ENCODE data around the gene CCDC148. TPM values are rescaled to one million over a fixed set of nuclear protein-coding genes. Genes with fewer than 3 reads are reported as not detected.
"Not testable (repeated sequence)": the region's sequence is repeated elsewhere in the genome, so short reads cannot be mapped to it uniquely, and the experiment has no call there.

Gene CCDC148
- total RNA-seq, 1 donor from 2014 or later, result 0.29 TPM

DNA sequence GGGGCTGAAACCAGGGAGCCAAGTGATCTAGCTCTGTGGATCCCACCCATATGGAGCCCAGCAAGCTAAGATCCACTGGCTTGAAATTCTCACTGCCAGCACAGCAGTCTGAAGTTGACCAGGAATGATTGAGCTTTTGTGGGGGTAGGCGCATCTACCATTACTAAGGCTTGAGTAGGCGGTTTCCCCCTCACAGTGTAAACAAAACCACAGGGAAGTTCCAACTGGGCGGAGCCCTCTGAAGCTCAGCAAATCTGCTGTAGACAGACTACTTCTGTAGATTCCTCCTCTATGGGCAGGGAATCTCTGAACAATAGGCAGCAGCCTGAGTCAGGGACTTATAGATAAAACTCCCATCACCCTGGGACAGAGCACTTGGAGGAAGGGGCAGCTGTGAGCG, 96.7 kb downstream of the CCDC148 start:
- DNase-seq (ENCODE audit: low read depth), result no peak

DNA sequence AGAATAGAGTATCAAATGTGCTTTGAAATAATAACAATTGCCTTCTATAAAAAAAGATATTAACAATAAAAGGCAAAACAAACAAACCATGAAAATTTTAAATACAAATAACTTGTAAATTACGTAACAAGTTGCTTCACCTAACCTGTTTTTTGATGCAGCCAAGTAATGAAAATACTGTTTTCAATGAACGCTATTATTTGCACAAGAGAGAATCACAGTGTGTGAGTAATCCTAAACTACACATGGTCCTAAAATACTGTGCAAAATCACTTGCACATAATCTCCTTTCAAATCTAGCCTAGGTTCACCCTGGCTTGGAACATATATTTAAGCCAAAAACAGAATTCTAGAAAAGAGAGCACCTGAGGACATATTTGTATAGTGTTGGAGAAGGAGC, 98.9 kb downstream of the CCDC148 start:
- no peak for DNase-seq (ENCODE audit: low read depth)

DNA sequence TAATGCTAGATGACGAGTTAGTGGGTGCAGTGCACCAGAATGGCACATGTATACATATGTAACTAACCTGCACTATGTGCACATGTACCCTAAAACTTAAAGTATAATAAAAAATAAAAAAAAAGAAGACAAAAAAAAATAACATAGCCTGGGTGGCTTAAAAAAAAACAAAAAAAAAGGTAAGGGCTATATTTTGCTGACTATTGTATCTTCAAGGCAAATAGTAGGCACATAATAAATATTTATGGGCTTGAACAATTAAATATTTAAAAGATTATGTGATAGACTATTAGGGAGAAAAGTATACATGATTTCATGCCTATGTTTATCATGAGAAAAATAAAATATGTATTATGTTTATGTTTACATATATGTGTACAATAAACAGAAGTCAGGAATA, 99.4 kb downstream of the CCDC148 start:
- DNase-seq (ENCODE audit: low read depth), result no peak

DNA sequence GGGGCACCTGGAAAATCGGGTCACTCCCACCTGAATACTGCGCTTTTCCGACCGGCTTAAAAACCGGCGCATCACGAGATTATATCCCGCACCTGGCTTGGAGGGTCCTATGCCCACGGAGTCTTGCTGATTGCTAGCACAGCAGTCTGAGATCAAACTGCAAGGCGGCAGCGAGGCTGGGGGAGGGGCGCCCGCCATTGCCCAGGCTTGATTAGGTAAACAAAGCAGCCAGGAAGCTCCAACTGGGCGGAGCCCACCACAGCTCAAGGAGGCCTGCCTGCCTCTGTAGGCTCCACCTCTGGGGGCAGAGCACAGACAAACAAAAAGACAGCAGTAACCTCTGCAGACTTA, 105.1 kb downstream of the CCDC148 start:
- not testable (repeated sequence) for DNase-seq (ENCODE audit: low read depth)

DNA sequence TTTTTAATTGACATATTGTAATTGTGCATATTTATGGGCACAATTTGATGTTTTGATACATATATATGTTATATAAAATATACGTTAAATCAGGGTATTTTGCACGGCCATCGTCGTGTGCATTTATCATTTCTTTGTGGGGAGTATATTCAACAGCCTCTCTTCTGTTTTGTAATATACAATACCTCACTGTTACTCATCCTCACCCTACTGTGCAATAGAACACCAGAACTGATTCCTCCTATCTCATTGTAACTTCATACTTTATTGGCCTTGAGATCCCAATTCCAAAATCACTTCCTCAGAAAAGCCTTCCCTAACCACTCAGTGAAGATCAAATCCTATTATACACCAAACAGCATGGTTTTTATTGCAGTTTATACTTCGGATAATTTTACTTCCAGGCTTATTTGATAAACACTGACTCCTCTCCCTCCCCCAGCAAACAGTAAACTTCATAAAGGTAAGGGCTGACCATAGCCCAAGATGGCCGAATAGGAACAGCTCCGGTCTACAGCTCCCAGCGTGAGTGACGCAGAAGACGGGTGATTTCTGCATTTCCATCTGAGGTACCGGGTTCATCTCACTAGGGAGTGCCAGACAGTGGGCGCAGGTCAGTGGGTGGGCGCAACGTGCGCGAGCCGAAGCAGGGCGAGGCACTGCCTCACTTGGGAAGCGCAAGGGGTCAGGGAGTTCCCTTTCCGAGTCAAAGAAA, 105.6 kb downstream of the CCDC148 start:
- DNase-seq (ENCODE audit: low read depth), result not testable (repeated sequence)

DNA sequence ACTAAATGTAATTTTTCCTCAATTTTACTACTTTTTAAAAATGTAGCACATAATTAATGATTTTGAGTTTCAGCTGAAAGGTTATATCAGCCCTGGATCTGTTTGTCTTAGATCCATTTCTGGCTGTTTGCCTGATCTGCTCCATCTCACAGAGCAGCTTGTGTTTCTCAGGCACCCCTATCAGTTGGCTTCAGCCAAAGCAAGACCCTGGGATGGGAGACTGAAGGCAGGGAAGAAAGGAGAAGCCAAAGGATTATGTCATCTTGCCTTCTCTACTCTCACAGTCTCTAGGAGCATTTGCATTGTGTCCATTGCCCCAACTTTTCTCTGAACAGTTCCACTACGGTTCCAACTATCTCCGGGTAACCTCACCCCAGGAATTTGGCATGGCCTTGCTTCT, 110.5 kb downstream of the CCDC148 start:
- no peak for DNase-seq (ENCODE audit: low read depth)

DNA sequence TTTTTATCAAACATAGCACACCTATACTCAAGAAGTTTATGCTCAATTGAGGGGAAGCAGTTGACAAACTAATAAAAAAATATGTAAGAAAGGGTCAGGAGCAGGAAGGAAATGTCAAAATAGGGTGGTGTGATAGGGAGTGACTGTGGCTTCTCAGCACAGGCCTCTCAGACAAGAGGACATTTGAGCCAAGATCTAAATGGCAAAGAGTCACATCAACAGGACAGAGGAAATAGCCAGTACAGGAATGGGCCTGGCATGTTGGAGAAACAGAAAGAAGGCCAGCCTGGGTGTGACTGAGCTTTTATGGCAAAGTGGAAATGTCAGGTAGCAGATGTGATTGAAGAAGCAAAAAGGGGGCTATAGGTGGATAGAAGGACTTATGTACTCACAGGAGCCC, 117.0 kb downstream of the CCDC148 start:
- DNase-seq (ENCODE audit: low read depth), result no peak

DNA sequence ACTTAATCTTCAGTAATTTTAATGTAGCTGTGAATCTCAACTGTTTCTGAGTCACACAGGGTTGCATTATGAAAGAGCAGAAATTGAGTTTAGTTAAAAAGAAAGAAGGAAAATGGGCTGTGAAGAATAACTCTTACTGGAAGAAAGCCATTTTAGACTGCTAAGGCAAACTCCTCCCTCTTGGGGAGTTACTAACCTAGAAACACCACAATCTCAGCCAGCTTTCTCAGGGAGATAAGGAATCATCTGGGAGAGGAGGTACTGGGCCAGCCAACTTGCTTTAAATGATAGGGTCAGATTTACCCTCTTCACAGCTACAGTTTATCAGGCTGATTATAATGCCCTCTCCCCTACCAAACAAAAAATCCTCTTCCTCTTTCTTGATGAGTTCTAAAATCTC, 119.5 kb downstream of the CCDC148 start:
- no peak for DNase-seq (ENCODE audit: low read depth)

DNA sequence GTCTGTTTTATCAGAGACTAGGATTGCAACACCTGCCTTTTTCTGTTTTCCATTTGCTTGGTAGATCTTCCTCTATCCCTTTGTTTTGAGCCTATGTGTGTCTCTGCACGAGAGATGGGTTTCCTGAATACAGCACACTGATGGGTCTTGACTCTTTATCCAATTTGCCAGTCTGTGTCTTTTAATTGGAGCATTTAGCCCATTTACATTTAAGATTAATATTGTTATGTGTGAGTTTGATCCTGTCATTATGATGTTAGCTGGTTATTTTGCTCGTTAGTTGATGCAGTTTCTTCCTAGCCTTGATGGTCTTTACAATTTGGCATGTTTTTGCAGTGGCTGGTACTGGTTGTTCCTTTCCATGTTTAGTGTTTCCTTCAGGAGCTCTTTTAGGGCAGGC, 124.8 kb downstream of the CCDC148 start:
- DNase-seq (ENCODE audit: low read depth), result not testable (repeated sequence)

DNA sequence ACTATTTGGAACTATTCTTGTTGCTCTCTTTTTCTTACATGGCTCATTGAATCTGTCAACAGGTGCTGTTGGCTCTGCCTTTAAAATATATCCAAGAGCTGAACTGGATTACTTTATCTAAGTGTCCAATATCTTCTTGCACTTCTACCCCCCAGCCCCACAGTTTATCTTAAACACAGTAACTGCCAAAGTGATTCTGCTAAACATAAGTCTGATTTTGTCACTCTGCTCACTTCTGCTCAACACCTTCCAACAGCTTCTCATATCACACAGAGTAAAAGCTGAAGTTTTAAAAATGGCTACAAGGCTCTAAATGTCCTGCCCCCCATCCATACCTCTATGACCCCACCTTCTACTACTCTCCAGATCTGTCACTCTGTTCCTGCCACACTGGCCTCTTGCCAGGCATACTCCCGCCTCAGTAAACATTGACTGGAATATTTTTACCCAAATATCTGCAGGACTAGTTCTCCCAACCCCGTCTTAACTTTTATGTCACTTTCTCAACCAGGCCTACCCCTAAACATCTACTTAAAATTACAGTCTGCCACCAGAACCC, 130.7 kb downstream of the CCDC148 start:
- DNase-seq (ENCODE audit: low read depth), result no peak

DNA sequence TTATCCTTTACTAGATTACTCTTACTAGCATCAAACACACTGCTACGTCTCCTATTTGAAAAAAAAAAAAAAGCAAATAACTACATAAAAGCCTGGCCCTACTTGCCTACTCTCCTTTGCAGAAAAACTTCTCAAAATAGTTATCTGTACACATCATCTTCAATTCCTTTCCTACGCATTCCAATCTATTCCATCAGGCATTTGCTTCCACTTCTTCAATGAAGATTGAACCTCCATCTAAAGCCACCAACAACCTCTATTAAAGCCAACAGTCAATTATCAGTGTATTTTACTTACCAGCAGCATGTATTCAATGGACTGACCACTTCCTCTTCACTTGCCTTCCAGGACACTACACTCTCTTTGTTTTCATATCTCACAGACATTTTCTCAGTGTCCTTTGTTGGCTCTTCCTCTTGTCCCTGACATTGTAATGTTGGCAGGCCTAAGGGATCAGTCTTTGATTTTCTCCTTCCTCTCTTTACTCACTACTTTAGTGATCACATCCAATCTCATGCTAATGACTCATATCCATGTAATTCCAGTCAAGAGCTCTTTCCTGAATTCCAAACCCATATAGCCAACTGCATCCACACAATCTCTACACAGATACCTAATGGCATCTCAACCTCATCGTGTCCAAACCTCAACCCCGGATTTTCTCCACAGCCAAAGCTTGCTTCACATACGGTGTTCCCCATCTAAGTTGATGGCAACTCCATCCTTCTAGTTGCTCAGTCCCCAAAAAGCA, 131.3 kb downstream of the CCDC148 start:
- peak; percentile 3 for DNase-seq (ENCODE audit: low read depth)

DNA sequence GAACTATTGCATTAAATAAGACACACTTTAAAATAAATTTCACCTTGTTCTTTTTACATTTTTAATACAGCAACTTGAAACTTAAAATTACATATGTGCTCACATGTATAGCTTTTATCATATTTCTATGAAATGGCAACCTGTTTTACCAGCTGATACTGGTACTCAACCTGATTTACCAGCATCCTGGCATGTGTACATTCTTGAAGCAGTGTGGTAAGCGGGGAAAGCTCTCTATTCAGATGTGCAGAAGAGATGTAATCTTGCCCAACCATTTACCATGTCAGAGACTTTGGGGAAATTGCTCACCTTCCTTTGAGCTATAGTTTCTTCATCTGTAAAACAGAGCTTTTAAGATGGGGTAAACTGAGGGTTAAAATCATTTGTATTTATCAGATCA, 133.2 kb downstream of the CCDC148 start:
- no peak for DNase-seq (ENCODE audit: low read depth)

DNA sequence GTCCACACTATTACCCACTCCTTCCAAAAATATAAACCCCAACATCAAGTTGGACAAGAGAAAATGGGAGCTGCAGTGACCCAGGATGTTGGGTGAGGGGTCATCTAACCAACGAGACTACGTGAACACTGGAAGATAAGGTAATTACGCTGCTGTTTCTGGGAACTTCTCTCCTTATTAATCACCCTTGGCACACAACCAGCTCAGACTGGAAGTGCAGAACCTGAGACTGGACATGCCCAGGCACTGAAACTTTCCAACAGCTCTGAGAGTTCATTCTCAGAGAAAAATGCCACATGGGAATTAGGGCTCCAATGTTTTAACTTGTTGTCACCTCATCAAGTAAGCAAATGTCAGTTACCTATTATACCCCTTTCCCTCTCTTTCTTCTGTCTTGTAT, 135.3 kb downstream of the CCDC148 start:
- peak; percentile 31 for DNase-seq (ENCODE audit: low read depth)

DNA sequence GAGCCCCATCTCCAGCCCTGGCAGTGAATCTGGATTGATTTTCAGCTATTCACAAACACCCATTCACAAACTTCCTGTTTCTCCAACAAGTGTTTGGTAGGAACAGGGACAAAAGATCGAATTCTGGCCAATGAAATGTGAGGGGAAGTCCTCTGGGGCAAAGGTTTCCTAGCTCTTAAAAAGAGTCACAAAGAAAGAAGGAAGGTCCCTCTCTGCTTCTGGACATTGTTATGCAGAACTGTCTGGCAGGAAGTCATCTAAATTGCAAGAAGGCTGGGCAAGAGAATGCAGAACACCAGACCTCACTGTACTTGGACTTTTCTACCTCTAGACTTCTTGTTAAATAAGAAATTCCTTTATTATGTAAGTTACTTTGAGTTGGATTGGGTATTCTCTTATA, 137.3 kb downstream of the CCDC148 start:
- DNase-seq (ENCODE audit: low read depth), result no peak

DNA sequence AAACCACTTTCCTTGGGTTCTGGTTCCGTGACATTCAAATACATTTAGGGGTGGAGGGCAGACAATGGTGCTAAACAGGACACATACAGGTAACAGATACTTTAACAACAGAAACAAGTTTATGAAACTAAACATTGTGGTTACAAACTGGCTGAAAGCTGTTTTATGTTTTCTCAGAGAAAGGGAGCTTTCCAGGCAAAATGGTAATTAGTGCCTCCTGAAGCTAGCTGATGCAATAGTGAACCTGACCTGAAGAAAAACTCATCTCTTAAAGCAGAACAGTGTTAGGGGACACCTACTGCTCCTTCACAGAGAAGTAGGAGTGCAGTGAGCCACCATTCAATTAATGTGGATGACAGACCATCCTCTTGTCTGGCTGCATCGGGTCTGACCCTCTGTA, 138.9 kb downstream of the CCDC148 start:
- no peak for DNase-seq (ENCODE audit: low read depth)

DNA sequence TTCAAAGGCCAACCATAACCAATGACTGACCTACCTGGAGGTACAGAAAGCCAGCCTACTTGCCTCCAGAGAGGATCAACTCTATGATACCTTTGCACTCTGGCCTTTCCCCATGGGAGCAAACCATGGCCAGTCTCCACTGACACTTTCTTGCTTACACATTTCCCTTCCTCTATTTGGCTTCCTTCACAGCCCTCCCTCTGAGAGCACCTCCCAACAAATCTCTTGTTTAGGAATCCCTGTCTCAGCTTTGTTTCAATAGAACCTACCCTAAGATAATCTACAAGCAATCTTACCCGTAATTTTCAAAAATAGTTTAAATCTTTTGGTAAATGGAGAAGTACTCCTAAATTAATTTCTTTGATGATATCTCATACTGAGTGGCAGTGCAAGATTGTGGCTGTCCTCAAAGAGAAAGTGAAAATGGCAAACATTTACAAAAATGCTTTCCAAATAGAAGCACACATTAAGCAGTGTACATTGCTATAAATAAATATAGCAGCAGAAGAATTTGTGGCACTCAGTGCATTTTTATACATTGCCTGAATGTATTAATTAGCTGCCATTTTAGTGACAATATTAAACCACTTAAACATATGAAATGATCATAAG, 140.6 kb downstream of the CCDC148 start:
- DNase-seq (ENCODE audit: low read depth), result no peak

DNA sequence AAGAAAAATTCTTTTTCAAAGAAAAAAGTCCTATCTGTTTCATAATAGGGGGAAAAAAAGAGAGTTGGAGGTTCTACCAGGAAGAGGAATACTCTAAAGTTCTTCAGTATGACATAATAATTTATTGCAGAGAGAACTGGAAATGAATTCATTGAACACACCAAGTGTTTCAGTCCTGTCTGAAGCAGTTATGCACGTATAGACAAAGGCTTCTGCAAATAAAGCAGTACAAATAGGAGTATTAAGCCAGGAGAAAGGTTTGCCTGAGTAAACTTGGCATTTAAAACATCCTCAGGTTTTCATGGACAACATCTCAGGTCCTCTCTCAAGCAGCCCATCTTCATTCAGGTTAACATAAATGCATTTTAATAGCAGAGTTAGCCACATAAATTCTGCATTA, 141.6 kb downstream of the CCDC148 start:
- no peak for DNase-seq (ENCODE audit: low read depth)

DNA sequence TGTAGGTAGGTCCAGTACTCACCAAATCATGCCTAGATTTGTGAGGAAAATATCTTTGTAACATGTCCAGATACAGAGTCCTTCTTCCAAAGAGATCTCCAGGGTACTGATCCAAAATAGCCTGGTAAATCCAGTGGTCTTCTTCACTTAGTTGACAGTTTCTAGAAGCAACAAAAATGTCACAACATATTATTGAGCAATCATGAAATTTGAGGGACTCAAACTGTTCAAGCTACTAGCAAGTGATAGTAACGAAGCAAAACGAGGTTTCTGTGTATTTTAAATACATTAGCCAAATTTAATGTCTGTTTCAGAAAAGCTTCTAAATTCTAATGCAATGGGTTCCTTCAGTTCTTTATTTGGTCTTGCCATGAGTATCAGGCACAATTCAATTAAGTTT, 142.8 kb downstream of the CCDC148 start:
- DNase-seq (ENCODE audit: low read depth), result no peak

DNA sequence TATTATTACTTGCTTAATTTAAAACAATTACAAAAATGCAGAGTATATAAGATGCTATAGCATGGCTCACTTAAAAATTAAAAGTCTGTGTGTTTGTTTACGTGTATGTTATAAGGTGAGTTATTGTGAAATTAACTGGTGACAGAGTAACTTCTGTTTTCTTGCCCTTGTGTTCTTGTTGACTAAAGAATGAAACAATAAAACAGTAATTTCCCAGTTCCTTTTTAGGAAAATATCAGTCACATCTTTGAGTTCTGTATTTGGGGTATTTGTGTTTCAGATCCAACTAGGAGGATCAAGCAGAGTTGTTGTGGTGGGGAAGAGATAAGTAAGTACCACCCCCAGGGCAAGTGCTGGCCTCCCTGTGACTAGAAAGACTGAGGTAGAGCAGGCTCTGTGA, 143.6 kb downstream of the CCDC148 start:
- DNase-seq (ENCODE audit: low read depth), result no peak

DNA sequence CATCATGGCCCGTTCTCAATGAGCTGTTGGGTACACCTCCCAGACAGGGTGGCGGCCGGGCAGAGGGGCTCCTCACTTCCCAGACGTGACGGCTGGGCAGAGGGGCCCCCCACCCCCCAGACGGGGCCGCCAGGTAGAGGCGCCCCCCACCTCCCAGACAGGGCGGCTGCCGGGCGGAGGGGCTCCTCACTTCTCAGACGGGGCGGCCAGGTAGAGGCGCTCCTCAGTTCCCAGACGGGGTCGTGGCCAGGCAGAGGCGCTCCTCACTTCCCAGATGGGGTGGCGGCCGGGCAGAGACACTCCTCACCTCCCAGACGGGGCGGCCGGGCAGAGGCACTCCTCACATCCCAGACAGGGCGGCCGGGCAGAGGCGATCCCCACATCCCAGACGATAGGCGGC, 146.1 kb downstream of the CCDC148 start:
- DNase-seq (ENCODE audit: low read depth), result not testable (repeated sequence)

DNA sequence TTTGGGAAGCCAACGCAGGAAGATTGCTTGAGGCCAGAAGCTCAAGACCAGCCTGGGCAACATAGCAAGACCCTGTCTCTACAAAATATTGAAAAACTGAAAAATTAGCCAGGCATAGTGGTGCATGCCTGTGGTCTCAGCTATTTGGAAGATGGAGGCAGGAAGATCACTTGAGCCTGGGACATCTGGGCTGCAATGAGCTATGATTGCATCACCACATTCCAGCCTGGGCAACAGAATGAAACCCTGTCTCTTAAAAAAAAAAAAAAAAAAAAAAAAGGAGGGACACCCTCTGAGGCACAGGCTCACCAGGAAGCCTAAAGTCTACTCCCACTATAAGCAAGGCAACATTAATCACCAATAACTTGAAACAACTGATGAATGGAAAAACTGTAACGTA, 151.1 kb downstream of the CCDC148 start:
- DNase-seq (ENCODE audit: low read depth), result peak; percentile 13

DNA sequence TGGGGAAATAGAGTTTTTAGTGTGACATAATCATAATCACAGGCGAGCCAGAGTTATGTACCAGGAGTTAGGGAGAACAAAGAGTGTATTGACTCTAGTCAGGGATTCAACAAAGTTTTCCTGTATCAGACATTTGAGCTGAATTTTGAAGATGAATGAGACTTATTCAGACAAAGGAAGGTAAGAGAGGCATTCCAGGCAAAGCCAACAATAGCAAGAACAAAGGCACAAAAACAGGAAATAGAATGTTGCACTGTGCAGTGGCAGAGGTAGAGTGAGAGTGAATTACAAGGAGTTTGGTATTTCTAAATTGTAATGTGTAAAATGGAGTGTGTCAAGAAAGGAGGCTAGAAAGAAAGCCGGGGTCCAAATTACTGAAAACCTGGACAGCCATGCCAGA, 156.2 kb downstream of the CCDC148 start:
- no peak for DNase-seq (ENCODE audit: low read depth)
